ENCODE measurements around the gene HPRT1.

The HPRT1 gene

DNA sequence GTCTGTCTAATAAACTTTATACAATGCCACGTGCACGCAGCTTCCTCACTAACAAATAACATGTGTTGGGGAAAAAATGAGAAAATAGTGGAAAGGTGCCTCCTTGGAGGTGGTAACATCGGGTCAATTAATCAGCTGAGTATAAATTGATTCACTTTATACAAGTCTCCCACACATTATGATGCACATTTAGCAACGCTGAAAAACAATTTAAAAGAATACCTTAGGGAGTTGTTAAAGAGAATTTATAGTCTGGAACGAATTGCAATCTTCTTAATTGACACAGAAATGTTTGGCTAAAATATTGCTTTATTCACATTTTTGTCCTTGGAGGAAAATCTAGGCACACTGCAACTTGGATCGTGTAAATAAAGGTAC is 84.2 kb downstream of the HPRT1 start:
- no peak for DNase-seq (ENCODE audit: low spot score)

DNA sequence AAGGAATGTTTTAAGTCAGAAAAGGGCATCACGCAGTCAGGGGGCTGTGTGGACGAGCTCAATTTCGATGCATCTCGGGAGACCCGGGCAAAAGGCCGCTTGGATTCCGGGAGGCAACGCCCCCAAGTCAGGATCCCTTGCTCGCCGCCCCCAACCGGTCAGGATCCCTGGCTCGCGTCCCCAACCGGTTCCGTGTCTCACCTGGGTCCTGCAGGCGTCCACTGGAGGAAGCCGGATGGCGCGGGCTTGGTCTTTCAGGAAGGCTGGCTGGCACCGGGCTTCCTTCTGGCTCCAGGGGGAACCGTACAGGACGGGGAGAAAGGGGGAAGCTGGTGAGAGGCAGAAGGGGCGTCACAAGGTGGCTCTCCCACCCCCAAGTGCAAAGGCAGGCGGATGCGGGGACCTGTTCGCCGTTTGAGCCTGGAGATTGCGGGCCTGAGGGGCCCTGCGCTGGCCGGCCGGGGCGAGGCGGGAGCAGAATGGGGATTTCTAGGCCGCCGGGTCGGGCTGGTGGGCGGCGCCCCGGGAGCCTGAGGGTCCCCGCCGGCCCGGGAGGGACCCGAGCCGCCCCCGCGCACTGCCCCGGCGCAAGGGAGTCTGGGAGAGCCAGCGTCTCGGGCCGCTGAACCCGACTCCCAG is 84.7 kb downstream of the HPRT1 start:
- DNase-seq (ENCODE audit: low spot score) = no peak

DNA sequence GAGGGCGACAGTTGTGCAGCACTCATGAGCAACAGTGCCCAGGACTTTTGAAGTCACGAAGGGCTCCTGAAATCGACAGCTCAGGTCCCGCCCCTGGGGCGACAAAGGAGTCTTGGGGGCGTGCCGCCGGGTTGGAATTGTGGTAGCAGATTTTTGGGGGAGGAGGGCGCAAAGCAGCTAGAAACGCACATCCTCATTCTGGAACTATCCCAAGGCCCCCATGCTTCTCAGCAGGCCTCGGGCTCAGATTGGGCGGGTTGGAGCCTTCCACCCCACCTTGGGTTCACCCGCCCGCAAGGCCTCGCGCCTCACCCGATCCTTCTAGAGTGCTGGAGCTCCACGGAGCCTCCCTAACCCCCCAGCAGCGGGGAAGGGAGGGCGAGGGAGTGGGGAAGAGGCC is 85.5 kb downstream of the HPRT1 start:
- DNase-seq (ENCODE audit: low spot score) = no peak

DNA sequence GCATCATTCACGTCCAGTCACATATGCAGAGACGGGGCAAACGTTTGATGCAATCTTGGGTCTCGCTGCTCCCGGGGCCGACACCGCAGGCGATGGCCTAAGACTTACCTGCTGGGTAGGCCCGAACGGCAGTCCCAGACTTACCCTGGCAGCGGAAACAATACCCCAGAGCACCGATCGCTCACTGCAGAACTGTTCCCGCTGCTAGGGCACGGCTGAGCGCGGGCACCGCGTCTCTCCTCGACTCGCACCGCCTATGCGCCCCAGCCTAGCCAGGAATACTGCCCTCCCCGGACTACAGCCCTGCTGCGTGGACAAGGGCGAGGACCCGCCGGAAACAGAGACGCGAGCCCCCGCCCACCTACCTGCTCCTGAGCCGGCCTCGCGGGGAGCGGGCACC is 86.2 kb downstream of the HPRT1 start:
- DNase-seq (ENCODE audit: low spot score) = no peak

DNA sequence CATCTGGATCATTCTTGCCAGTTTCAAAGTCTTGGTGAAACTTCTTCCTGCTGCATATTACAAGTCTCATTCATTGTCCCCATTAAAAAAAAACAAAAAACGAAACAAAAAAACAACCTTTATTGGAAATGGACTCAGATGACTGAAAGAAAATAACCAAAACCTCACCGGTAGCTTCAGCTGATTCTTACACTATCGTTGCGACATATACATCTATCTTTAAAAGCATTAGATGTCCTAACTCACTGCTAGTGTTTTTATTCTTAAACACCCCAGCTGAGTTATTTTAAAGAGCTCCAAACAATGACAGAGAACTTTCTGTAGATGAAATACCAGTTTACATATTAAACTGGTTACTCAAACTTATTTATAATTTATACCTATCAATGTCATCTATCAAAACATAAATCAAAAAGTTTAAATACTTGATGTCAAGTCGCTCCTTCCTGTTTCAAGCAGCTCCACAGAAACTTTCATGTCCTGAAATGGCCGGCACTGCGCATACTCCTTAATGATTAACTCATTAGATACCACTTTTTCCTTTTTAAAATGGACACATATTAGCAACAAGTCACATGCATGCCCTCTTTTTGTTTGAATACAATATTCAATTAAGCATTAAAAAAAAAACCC is 87.2 kb downstream of the HPRT1 start:
- no peak for DNase-seq (ENCODE audit: low spot score)

DNA sequence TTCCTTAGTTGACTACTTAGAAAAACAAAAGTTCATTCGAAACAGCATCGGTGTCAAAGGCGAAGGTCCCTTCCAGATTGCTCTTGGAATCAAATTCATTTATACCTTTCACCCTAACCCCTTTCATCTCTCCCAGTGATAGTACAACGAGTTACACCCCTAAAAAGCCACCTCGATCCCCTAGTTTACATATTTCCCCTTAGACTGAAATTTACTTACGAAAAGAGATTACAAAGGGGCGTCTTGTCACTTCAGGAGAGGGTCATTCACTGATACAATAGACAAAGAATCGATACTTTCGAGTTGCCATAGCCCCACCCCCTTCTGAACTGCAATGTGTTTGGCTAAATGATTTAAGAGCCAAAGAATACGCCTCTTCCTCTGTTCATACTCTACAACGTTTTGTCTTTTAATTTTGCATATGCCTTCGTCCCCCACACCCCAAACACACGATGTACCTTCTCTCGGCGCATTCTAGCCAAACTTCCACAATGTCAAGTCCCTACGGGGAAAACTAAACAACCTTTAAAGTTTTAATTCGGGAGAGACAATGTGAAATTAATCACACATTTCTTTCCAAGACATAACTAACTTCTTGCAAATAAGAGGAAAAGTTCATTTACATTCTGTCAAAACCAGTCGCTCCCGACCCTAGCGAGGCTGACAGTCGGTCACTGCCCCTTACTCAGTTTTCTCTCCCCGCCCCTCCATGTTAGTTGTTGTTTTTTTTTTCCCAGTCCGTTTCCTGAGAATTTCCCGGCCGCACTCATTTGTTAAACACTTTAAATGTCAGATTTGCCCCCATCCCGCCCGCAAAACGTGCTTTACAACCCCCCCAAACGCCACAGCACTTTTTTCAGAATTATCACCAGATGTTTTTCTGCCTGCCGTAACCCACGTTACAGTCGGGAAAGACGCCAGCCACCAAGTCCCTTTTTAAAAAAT is 88.6 kb downstream of the HPRT1 start:
- DNase-seq (ENCODE audit: low spot score) = no peak

All from CD4-positive, alpha-beta T cell treated with Interleukin-15 for 4 hours (primary cell).